Measurements from ENCODE around the gene GLRX5.

Gene GLRX5

GRCh38 chr14:95538801-95539509 is 4.1 kb downstream of the GLRX5 start:
- Mint-ChIP-seq H3K27ac (no peak overlapping the region), H3K4me3 (no peak overlapping the region), H3K27me3 (no peaks in the 10 kb centered on the region), H3K4me1 (peaks cover 32% of the 10 kb centered on the region), H3K9me3 (no peaks in the 10 kb centered on the region), H3K36me3 (peaks cover 5% of the 10 kb centered on the region)
- no peak for DNase-seq
- CTCF ChIA-PET = interaction anchor here (0.8 to 1.0 kb wide), 2 partner anchors 86 to 386 kb away, joined by 3 read pairs; no protein-coding TSS in a partner anchor

GRCh38 chr14:95540236-95540855 is 5.5 kb downstream of the GLRX5 start:
- Mint-ChIP-seq H3K4me3 (no peak overlapping the region), H3K9me3 (no peaks in the 10 kb centered on the region), H3K27me3 (no peaks in the 10 kb centered on the region), H3K4me1 (peaks cover 32% of the 10 kb centered on the region), H3K36me3 (peaks cover 14% of the 10 kb centered on the region), H3K27ac (no peak overlapping the region)
- no peak for DNase-seq
- CTCF ChIA-PET = interaction anchor here (1.2 kb wide), 1 partner anchor 111 kb away, joined by 3 read pairs; no protein-coding TSS in a partner anchor

GRCh38 chr14:95541346-95541745 is 6.5 kb downstream of the GLRX5 start:
- CTCF ChIA-PET = interaction anchor here (1.1 kb wide), 1 partner anchor 89 kb away, joined by 3 read pairs; no protein-coding TSS in a partner anchor
- Mint-ChIP-seq H3K36me3 (peaks cover 17% of the 10 kb centered on the region), H3K27me3 (no peaks in the 10 kb centered on the region), H3K9me3 (no peaks in the 10 kb centered on the region), H3K27ac (no peak overlapping the region), H3K4me1 (peaks cover 22% of the 10 kb centered on the region), H3K4me3 (no peak overlapping the region)
- DNase-seq = no peak

GRCh38 chr14:95541932-95542930 is 7.4 kb downstream of the GLRX5 start:
- H3K4me1 Mint-ChIP-seq = peaks cover 13% of the 10 kb centered on the region
- CTCF ChIA-PET = interaction anchor here (0.6 to 1.1 kb wide), 2 partner anchors 89 to 1484 kb away, joined by 3 read pairs; no protein-coding TSS in a partner anchor

GRCh38 chr14:95543021-95543420 is 8.2 kb downstream of the GLRX5 start:
- no peak for DNase-seq
- Mint-ChIP-seq H3K36me3 (peaks cover 17% of the 10 kb centered on the region), H3K4me3 (no peak overlapping the region), H3K4me1 (peaks cover 6% of the 10 kb centered on the region), H3K27ac (no peak overlapping the region), H3K9me3 (no peaks in the 10 kb centered on the region), H3K27me3 (no peaks in the 10 kb centered on the region)
- CTCF ChIA-PET = interaction anchor here (0.6 kb wide), 1 partner anchor 1485 kb away, joined by 3 read pairs; no protein-coding TSS in a partner anchor

More at GRCh38 chr14:95541932-95542930, 7.4 kb downstream of the GLRX5 start:
- no peaks in the 10 kb centered on the region for H3K9me3 Mint-ChIP-seq
- DNase-seq = no peak
- no peak overlapping the region for H3K4me3 Mint-ChIP-seq
- H3K36me3 Mint-ChIP-seq = peaks cover 17% of the 10 kb centered on the region
- no peak overlapping the region for H3K27ac Mint-ChIP-seq
- no peaks in the 10 kb centered on the region for H3K27me3 Mint-ChIP-seq

DNA sequence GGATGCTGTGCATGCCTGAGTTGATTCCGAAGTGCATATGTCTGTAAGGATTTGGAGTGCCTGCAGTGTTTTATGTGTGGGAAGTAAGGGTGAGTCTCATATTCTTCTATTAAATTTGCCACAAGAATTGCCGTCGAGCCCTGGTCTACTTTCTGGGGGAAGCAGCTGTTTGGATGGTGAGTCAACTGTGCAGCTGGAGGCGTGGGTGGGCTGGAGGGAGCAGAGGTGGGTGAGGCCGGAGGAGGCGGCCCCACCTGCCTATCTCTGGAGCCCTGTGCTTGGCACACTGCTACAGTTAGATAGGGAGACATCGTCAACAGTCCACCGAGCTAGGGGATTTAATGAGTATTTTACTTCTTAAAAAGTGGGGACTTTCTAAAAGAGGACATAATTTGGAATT is 9.7 kb downstream of the GLRX5 start:
- H3K4me3 Mint-ChIP-seq = no peak overlapping the region
- CTCF ChIA-PET = no interaction called here

DNA sequence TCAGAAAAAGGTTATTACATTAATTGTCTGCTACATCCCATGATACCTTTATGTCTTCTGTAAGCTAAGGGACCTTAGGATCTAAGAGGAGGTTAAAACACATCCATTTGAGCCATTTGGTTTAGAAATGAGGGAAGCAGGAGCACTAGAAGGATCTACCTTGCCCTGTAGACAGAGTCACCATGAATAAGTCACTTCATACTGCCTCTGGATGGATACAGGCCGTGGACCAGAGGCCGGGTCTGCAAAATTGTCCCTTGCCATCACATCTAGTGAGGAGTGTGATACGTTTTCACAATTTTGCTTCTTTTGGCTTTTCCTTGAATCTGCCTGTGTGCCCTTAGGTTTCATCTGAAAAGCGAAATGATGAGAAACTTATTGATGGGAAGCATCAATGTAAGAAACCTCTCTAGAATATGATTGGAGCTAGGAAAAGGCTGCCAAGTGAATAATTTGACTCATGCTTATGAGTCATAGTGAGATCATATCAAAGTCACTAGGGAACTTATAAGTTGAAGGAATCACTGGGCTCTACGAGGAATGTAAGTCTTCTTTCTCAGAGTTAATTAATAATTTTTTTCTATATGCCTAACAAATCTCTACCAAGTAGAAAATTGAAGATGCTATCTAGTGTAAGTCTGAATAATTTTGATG is 10.8 kb downstream of the GLRX5 start:
- CTCF ChIA-PET = interaction anchor here (2.1 kb wide), 1 partner anchor 103 kb away, joined by 6 read pairs; no protein-coding TSS in a partner anchor
- Mint-ChIP-seq H3K9me3 (no peaks in the 10 kb centered on the region), H3K36me3 (peaks cover 14% of the 10 kb centered on the region)

More for the DNA sequence above, 9.7 kb downstream of the GLRX5 start:
- H3K27me3 Mint-ChIP-seq = no peaks in the 10 kb centered on the region
- peaks cover 14% of the 10 kb centered on the region for H3K36me3 Mint-ChIP-seq
- no peak overlapping the region for H3K27ac Mint-ChIP-seq
- peaks cover 2% of the 10 kb centered on the region for H3K4me1 Mint-ChIP-seq
- no peaks in the 10 kb centered on the region for H3K9me3 Mint-ChIP-seq
- no peak for DNase-seq

DNA sequence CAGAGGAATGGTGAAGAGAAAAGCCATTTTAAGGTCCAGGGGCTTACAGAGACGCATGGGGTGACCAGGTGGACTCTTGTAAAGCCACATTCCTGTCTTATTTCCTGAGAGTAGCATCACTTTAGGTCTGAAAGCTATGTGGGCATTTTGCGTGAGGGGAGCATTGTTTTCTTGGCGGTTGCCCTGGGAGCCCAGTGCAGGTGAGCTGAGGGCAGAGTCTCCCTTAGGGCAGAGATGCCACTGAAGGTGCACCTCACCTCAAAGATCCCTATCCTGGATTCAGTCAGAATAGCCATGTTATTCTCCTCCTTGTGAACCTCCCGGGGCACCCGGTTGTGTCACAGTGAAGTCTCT is 12.4 kb downstream of the GLRX5 start:
- no peaks in the 10 kb centered on the region for H3K9me3 Mint-ChIP-seq
- H3K27me3 Mint-ChIP-seq = no peaks in the 10 kb centered on the region
- H3K27ac Mint-ChIP-seq = no peak overlapping the region
- peaks cover 2% of the 10 kb centered on the region for H3K4me1 Mint-ChIP-seq
- no peak for DNase-seq
- CTCF ChIA-PET = interaction anchor here (0.6 to 2.1 kb wide), 4 partner anchors 12 to 136 kb away, joined by 3 to 6 read pairs (median 3); no protein-coding TSS in a partner anchor
- H3K36me3 Mint-ChIP-seq = peaks cover 14% of the 10 kb centered on the region
- H3K4me3 Mint-ChIP-seq = no peak overlapping the region

More for the DNA sequence above, 10.8 kb downstream of the GLRX5 start:
- Mint-ChIP-seq H3K27ac (no peak overlapping the region), H3K4me3 (no peak overlapping the region), H3K27me3 (no peaks in the 10 kb centered on the region), H3K4me1 (peaks cover 2% of the 10 kb centered on the region)
- DNase-seq = no peak

GRCh38 chr14:95547626-95548327 is 12.9 kb downstream of the GLRX5 start:
- CTCF ChIA-PET = interaction anchor here (1.0 to 2.1 kb wide), 3 partner anchors 12 to 136 kb away, joined by 3 to 6 read pairs (median 3); no protein-coding TSS in a partner anchor
- peaks cover 2% of the 10 kb centered on the region for H3K4me1 Mint-ChIP-seq

DNA sequence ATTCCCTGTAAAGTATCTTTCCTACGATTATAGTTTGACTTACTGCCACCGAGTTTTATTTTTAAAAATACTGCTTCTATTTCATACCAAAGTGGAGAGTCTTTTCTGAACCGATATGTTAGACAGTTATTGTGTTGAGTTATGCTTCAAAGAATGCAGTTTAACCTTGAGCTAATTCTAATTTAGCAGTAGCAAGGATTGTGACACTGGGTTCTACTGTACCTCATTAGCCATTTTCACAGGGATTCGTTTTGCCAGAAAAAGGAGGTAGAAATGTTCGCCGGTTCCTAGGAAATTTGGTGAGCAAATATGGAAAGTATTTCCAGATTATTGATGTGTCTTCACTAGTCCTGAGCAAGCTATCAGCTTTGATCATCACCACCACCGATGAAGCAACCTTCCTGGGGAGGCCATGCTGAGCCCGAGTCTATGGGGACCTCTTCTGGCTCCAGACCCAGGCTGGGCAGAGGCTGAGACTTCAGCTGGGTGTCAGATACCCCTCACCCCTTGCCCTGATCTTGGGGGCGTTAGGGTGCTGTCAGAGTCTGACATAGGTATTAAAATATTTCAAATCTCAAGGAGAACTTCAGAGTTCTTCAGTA is 13.6 kb downstream of the GLRX5 start:
- Mint-ChIP-seq H3K27me3 (no peaks in the 10 kb centered on the region), H3K27ac (no peak overlapping the region), H3K9me3 (no peaks in the 10 kb centered on the region), H3K36me3 (peaks cover 14% of the 10 kb centered on the region), H3K4me3 (no peak overlapping the region), H3K4me1 (peaks cover 2% of the 10 kb centered on the region)
- CTCF ChIA-PET = no interaction called here
- DNase-seq = no peak

More at GRCh38 chr14:95547626-95548327, 12.9 kb downstream of the GLRX5 start:
- Mint-ChIP-seq H3K27ac (no peak overlapping the region), H3K27me3 (no peaks in the 10 kb centered on the region), H3K36me3 (peaks cover 14% of the 10 kb centered on the region), H3K4me3 (no peak overlapping the region), H3K9me3 (no peaks in the 10 kb centered on the region)
- DNase-seq = no peak

DNA sequence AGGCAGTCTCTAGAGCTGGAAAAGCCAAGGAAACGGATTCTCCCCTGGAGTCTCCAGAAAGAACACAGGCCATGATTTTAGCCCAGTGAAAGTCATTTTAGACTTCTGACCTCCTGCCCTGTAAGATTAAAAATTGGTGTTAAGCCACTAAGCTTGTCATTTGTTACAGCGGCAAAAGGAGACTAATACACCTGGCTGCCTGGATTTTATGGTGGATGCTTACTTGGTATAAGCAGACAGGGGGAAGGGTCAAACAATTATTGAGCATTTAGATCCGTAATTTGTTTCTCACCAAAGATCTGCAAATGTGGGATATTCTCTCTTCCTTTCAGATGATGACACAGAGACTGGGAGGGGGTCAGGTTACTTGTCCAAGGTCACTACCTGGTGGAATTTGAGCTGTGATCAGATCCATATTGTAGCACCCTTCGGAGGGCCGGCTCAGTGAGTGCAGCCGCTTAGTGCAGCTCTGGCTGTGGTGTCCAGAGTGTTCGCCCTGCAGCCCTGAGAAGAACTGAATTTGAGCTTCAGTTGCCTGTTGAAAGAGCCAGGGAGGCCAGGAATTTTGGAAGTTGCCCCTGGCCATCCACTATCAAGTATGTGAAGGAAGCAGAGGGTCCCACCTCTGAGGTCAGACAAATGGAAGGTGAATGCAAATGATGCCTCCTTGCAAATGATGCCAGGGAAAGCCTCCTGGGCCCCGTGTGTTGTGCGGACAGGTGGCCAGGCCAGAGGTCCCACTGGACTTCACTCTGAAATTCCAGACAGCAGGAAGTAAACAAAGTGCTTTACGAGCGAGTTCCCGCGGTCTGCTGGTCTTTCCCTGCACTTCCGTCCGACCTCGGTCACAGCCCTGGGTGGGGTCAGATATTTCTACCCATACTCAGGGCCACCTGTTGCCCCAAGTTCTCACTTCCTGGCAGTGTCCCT is 15.1 kb downstream of the GLRX5 start:
- Mint-ChIP-seq H3K4me1 (no peaks in the 10 kb centered on the region), H3K4me3 (no peak overlapping the region), H3K27ac (no peak overlapping the region), H3K9me3 (no peaks in the 10 kb centered on the region), H3K27me3 (no peaks in the 10 kb centered on the region), H3K36me3 (peaks cover 8% of the 10 kb centered on the region)
- no peak for DNase-seq
- CTCF ChIA-PET = no interaction called here

GRCh38 chr14:95551435-95551834 is 16.6 kb downstream of the GLRX5 start:
- no peaks in the 10 kb centered on the region for H3K36me3 Mint-ChIP-seq
- H3K27me3 Mint-ChIP-seq = no peaks in the 10 kb centered on the region
- DNase-seq = no peak

More at GRCh38 chr14:95551435-95551834, 16.6 kb downstream of the GLRX5 start:
- CTCF ChIA-PET = interaction anchor here (0.5 kb wide), 1 partner anchor 284 kb away, joined by 3 read pairs; no protein-coding TSS in a partner anchor
- no peaks in the 10 kb centered on the region for H3K4me1 Mint-ChIP-seq
- no peaks in the 10 kb centered on the region for H3K9me3 Mint-ChIP-seq
- no peak overlapping the region for H3K4me3 Mint-ChIP-seq
- H3K27ac Mint-ChIP-seq = no peak overlapping the region

Data from activated naive CD4-positive, alpha-beta T cell treated with anti-CD3 and anti-CD28 coated beads, Interleukin-2, amount 10 ng/mL, durations not matched to agents 7 days and 5 days (primary cell).